H4 (cell line): ENCODE results near the gene SEC11A. TPM values are rescaled to one million over a fixed set of nuclear protein-coding genes. Genes with fewer than 3 reads are reported as not detected.
"Not testable (repeated sequence)": the region's sequence is repeated elsewhere in the genome, so short reads cannot be mapped to it uniquely, and the experiment has no call there.

ENCODE experiments used
- DNase-seq: peaks from one replicate; pipeline ENCODE4 v3.0.0-alpha.2; 2015; ENCODE audit warnings: low spot score
- total RNA-seq: library from RNA; depleted of rRNA; stranded (reverse); fragments of >200 nt; shearing (Covaris generic); gene quantifications from 2 replicates; pipeline ENCODE4 v1.2.3, GENCODE V29; 2014; rRNA removed

The SEC11A gene
- total RNA-seq = 186 and 244 TPM in 2 replicates

DNA sequence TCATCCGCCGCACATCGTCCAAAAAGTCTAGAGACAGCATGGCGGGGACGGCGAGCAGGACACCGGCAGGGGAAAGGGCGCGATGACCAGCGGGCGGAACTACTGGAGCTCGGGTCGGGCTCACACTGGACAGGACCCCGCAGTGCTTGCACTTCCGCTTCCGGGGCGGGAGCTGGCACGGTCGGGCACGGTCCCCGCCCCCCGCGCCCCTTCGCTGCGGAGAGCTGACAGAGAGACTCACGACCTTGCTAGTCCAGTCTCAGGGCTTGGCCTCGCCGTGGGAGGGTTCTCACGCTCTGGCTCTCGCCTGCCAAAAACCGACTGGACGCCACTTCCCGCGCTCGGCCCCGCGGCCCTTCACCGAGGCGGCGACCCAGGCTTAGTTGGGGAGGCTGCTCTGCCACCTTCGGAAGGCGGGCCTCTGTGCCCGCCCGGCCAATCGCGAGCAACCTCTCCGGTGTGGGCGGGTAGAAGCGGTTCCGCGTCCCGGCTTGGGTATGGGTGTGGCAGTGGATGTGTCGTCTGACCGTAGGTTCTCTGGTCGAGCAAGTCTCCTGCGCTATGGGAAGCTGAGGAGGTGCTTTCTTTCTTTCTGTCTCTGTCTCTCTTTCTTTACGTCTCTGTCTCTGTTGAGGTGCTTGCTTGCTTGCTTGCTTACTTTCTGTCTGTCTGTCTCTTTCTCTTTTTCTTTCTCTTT, at the start of gene SEC11A:
TSS of gene SEC11A (minus strand) at position 104 of the 697 bp plus-strand sequence. CDS start at position 40, 64 bp downstream.
- DNase-seq = peak; percentile 92

DNA sequence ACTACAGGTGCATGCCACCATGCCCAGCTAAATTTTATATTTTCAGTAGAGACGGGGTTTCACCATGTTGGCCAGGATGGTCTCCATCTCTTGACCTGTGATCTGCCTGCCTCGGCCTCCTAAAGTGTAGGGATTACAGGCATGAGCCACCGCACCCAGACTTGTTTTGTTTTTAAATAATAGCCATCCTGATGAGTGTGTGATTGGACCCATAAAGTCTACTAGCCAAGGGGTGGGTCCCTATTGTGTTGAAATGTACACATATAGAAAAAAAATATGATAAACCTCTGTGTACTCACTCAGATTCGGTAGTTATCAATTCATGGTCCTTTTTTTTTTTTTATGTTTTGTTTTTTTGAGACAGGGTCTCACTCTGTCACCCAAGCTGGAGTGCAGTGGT, 49.7 kb upstream of the SEC11A start:
- DNase-seq = no peak

DNA sequence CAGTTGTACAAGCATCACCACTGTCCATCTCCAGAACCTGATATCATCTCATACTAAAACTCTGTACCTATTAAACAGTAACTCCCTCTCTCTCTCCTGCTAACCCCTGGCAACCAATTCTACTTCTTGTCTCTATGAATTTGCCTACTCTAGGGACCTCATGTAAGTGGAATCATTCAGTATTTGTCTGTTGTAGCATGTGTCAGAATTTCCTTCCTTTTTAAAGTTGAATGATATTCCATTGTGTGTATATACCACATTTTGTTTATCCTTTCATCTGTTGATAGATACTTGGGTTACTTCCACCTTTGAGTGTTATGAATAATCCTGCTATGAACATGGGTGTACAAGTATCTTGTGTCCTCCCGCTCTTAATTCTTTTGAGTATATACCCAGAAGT, 49.0 kb upstream of the SEC11A start:
- no peak for DNase-seq

DNA sequence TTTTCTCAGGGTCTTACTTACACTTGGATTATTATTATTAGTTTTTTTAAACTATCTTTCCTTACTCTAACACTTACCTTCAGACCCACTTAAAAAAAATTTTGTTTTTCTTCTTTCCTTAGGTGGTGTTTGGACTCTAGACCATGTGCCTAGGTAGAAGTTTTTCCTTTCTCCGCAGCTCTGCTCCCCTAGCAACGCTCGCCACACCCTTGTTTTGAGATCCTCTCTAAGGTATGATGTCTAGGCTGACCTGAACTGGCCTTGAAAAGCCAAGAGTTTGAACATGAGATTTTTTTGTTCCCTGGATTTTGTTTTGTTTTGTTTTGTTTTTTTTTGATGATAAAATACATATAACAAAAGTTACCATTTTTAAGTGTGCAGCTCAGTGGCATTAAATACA, 48.6 kb upstream of the SEC11A start:
- no peak for DNase-seq

DNA sequence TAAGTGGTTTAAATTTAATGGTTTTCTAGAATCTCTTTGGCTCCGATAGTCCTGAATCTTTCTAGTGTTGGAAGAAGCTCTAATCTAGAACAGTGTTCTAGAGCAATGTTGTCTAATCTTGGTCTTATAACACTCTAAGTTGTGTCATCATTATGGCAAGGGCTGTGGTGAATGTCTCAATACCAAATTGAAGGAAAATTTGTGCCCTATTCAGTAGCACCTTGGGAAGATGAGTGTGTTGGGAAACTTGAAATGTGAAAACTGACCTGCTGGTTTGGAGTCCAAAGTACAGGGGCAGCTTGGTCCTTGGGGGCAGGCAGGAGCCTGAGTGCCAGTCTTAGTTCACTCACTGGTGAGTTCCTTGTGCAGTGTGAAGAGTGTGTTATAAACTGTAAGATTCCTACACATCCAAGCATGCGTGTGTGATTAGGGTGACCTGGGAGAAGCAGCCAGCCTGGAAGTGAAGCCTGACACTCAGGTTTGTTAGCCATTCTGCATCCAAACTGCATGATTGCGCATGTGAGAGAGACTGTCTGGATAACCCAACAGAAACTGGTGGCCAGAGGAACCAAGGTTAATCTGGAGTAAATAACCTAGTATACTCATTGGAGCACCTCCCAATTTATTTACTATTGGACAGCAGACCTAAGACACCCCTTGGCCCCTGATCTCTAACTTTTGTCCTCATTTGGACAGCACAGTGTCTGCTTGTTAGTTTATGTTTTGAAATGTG, 47.1 kb upstream of the SEC11A start:
- DNase-seq = no peak

DNA sequence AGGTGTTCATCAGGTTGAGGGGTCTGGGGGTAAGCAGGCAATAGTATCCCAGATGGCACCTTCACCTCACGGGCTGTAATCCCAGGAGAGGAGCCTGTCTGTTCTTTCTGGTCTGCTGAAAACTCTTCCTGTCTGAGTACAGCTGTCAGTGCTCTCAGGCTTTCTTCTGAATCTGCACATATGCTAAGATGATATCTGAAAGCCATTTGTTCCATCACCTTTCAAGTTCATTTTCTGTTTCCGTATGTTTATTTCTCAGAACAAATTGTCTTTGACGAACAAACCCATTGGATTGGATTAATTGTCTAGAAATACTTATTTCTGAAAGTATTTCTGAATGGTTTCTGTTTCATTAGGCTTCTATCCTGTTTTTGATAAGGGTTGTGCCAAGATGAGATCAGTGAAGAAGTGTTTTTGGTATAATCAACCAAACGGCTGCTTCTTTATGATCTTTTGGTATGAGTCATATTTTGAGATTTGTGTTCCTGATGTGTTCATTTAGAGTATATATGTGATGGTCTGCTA, 45.7 kb upstream of the SEC11A start:
- no peak for DNase-seq

DNA sequence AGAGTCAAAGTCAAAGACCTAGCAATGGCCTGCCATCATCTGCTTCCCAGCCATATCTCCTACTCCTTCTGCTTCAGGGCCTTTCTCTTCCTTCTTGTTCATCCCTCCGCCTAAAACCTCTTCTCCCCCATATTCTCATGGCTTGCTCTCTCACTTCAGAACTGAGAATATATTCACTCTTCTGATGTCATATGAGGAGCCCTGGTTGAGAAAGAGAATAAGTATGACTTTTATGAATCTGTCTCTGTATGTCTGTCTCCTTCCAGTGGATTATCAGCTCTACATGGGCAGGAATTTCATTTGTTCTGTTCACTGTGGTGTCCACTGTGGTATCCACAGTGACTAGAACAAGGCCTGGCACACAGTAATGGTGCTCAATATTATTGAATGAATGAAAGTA, 44.3 kb upstream of the SEC11A start:
- no peak for DNase-seq

DNA sequence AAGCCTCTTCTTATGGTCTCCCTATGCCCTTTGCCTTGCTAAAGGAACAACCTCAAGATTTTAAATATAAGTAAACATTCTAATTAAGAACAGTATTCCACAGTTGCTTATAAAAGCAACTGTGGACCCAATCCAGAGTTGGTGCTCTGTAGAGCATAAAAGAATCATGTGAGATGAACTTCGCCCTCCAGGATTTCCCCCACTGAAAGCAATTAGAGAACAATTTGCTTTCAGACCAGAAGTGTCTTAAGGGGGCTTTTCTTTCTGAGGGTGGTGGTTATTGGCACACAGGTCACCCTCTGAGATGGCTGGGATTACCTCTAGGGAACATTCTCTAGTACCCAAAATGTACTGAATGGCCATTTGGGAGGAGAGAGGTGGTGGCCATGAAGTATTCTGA, 43.1 kb upstream of the SEC11A start:
- DNase-seq = no peak

DNA sequence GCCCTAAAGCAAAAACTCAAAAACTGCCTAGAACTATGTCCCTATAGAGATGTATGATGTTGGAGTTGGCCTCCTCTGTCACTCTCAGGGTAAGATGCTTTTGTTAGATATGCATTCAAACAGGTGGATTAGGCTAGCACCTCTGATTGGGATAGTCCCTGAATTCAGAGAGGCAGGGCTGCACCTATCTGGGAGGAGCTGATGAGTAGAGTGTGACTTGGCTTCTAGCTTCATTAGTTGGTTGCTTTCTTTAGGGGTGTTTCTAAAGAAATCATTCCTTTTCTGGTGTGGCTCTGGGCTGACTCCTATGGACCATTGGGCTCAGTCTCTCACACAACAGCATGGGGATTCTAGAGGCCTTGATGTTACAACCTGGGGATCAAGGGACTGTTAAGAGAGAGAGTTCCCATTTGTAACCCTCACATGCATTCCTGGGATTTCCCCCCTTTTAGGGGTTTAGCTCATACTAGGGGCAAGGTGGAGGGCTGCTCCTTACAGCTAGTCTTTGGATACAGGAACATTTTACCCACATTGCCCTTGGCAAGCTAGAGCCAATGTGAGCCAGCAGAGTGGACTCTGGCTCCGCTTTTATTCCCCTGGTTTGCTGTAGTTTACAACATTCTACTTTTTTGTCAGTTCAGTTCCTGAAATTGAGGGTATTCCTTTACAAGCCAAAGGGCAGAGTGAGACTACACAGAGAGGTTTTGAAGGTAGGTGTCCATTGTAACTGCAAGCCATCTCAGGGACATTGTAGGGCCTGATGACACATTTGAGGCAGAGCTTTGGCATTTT, 40.0 kb upstream of the SEC11A start:
- no peak for DNase-seq

DNA sequence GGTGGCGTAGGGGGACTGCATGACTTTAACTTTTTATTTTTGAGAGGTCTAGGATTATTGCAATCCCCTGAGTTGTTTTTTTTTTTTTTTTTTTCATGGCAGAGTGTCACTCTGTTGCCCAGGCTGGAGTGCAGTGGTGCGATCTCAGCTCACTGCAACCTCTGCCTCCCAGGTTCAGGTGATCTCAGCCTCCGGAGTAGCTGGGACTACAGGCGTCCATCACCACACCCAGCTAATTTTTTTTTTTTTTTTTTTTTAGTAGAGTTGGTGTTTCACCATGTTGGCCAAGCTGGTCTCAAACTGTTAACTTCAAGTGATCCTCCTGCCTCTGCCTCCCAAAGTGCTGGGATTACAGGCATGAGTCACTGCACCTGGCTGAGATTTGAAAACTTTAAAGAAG, 39.0 kb upstream of the SEC11A start:
- not testable (repeated sequence) for DNase-seq

DNA sequence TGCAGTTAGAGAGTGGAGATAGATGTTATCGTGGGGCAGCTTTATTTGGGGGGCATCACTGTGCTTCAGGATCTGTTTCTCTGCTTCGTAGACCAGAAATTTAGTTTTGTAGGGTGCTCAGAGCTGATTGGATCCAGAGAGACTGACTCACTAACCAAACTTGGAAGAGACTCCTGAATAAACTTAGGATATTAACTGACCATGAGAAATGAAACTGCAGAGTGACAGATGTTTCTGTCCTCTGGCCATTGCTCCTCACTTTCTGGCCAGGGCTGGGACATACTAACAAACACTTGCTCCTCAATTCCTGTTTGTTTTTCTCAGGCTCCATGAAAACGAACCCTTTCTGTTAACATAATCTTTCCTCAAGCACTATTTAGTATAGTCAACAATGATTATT, 36.8 kb upstream of the SEC11A start:
- no peak for DNase-seq

DNA sequence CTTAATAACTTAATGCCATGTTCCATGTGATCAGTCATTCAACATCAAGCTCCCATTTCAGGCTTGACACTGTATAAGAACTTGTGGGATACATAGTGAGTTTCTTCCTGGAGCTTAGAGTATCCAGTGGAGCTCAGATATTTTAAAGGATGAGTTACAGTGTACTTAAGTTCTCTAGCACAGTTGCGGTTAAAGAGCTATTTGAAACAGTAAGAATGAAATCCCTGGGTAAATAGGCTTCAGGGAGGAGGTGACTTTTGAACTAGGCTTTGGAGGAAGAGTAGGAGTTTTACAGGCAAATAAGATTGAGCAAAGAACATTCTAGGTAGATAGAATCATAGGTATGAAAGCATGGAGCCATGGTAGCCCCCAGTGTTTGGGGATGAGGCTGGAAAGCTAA, 36.3 kb upstream of the SEC11A start:
- no peak for DNase-seq

DNA sequence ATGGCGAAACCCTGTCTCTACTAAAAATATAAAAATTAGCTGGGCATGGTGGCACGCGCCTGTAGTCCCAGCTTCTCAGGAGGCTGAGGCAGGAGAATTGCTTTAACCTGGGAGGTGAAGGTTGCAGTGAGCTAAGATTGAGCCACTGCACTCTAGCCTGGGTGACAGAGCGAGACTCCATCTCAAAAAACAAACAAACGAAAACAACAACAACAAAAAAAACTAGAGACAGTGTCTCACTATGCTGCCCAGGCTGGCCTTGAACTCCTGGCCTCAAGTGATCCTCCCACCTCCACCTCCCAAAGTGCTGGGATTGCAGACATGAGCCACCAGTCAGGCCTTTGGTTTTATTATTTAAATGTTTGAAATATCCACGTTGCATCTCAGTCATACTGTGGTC, 35.8 kb upstream of the SEC11A start:
- DNase-seq = not testable (repeated sequence)

DNA sequence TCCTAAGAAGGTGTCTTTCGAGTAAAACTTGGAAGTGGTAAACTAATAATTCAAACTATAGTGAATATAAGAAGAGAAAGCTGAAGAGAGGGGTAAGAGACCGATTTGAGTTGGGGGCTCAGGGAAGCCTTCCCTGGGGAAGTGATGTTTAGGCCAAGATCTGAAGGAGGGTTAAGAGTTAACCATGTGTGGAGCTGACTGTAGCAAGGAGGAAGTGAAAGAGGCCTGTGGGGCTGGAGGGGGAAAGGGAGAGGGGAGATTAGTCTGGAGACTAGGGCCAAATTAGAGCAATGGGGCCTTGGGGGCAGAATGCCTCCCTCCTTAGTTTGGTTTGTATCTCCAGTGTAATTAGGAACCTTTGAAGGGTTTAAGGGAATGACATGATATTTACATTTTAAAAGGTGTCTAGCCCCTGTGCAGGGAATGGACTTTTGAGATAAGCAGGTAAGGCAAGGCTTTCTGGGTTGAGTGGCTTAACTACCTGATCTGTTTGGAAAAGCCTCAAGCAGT, 34.7 kb upstream of the SEC11A start:
- no peak for DNase-seq

DNA sequence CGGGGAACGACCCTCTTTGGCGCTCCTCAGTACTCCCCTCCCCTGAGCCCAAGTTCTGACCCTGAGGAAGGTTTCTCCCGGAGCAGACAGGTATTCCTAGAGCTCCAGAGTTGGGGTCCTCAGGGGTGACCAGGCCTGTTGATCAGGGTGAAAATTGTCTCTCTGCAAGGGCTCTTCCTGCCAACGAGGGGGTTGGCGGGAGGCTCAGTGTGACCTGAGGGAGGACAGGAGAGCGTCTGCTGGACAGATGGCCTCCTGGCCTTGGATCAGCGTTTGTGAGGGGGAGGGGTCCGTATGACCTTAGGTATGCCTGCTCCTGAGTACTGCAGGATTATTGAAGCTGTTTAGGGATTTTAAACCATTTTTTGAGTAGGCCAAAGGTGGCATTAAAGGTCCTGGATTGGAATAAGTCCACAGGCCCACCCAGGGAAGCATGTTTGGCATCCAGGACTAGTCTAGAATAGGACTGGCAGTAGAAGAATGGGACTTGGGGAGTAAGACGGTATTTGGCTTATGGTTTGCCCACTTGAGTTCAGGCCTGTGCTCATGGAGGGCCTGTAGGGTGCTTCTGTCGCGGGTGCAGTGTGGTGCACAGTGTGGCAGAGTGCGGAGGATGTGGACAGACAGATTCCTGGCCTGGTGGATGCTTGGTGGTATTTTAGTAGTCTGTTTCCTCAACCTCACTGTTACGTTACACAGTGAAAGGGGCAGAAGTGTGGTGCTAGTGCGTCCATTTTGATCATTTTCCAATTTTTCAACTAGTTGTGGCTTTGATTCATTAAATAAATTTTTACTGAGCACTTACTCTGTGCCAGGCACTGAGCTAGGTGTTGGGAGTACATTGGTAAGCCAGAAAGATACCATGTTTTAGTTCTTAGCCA, 33.4 kb upstream of the SEC11A start:
- DNase-seq = peak; percentile 8

DNA sequence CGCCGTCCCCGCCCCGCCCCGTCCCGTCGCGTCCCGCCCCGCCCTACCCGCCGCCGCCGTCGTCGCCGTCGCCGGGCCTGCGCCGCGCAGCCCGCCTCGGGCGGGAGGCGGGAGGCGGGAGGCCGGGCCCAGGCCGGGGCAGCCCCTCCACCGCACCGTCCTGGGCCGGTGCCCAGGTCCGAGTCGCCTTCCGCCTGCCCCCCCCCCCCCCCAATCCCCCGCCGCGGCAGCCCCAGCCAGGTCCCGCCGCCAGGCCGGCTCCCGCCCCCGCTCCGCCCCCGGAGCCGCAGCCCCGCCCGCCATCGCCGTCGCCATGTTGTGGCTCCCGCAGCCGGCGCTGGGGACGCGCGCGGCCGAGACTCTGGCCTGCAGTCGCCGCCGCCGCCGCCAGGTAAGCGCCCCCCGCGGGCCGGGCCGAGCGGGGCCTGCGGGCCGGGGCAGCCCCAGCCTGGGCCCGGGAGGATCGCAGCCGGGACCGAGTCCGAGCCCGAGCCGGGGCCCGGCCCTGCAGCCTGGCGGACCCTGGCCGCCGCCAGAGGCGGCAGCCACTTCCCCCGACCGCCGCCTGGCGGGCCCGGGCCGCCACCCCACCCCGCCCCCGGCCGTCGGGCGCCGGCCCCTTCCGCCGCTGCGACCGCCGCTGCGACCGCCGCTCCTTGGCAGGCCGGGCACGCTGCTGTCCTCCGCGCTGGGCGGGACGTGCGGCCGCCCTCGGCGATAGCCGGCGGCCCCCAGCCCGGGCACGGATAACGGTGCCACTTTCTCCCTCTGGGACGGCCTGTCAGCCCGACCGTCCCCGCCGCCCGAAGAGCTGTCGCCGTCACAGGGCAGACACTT, 32.6 kb upstream of the SEC11A start, which contains the start of gene ZNF592:
TSS of gene ZNF592 (plus strand) at position 319 of the 837 bp plus-strand sequence. CDS start 34,084 bp downstream, outside the sequence.
- DNase-seq = peak; percentile 60

DNA sequence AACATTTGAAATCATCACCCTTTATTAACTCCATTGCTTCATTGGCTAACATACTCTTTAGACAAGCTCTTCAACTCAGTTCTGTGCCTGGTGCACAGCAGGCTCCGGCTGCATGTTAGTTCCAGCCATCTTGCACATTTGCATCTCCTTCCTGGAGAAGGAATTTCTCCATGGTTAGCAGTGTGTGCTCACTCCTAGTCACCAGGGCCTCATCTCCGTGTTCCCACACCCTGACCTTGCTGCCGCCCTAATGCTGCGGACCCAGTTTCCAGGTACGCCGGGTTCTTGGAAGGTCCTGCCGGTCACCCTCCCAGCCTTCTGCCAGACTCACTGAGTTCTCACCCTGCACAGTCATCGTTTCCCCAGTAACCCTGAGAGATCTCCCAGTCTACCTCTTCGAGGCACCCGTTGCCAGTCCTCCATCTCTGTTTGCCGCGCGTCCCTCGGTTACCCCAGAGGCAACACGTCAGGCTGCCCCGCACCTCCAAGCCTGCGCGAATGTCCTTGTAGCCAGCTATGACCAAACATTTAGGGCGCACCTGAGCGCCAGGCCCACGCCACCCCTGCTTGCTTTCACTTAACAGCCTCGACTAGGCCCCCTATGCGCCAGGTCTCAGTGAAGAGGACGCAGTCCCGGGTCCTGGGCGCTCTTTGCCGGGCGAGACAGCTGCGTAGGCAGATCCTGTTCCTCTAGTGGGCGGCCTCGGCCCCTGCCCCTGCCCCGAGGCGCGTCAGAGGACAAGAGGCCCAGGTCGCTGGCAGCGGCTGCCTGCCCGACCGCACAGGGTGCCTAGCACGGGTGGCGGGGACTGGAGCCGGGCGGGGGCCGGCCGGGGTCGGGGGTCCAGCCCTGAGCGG, 31.7 kb upstream of the SEC11A start:
- DNase-seq = peak; percentile 43

DNA sequence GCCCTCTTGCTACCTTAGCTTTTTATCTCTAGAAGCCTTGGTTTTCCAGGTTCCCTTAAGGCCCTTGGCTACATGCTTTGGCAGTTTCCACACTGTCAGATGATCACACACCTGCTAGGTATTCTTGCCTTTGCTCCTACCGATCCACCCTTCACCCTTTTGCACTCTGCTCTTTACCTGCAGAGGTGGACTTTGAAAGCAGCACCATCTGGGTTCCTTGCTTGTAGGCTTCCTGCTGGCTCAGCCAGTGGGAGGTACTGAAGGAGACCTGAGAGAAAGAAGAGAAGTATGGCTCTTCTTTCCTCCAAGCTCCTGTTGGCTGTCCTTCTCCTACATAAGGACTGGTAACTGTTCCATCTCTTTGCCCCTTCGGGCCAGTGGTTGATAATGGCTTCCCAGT, 25.2 kb upstream of the SEC11A start:
- no peak for DNase-seq

DNA sequence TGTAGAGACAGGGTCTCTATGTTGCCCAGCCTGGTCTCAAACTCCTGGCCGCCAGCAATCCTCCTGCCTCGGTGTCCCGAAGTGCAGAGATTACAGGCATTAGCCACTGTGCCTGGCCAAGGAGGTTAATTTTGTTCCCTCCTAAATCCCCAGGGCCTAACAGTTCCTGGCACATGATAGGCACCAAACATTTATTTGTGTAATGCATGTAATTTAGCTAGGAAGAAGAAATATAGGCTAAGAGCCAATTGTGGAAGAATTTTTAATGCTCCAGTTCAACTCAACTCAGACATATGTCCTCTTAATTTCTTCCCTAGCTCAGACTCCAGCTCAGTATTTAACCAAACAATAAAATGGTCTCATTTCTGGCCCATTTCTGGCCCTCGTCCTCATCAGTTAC, 24.8 kb upstream of the SEC11A start:
- no peak for DNase-seq
